ENCODE results near the gene BCL2L1. TPM values are rescaled to one million over a fixed set of nuclear protein-coding genes. Genes with fewer than 3 reads are reported as not detected.

The BCL2L1 gene
- total and polyA plus RNA-seq, 4 experiments from 2014 or later: 20.3 to 26.1 (median 21.8) TPM

- no peaks in the 10 kb centered on the region for H3K36me3 Mint-ChIP-seq
- ChIA-PET CTCF (ENCODE audit: partially characterized antibody) (interaction anchor here (1.0 to 1.1 kb wide), 2 partner anchors 14 to 70 kb away, joined by 3 to 4 read pairs; no protein-coding TSS in a partner anchor), POLR2A (ENCODE audit: partially characterized antibody) (interaction anchor here (1.3 kb wide), 1 partner anchor 8 kb away, joined by 3 read pairs; the partner anchor contains the start of gene BCL2L1)
- H3K27me3 Mint-ChIP-seq: no peaks in the 10 kb centered on the region
- no peaks in the 10 kb centered on the region for H3K4me1 Mint-ChIP-seq
- Histone ChIP-seq H3K4me3 (ENCODE audit: low read length in 2 of 2) (no peak overlapping the region), H3K4me1 (ENCODE audit: insufficient read depth, low read length) (no peaks in the 10 kb centered on the region), H3K36me3 (ENCODE audit: insufficient read depth, low read length) (no peaks in the 10 kb centered on the region), H3K27me3 (ENCODE audit: insufficient read depth, low read length) (no peaks in the 10 kb centered on the region), H3K9me3 (ENCODE audit: control insufficient read depth in 1 of 2, low read length in 2 of 2) (no peaks in the 10 kb centered on the region), H3K27ac (ENCODE audit: low read depth, low read length) (no peak overlapping the region)
- H3K4me3 Mint-ChIP-seq: no peak overlapping the region
- DNase-seq: no peak
- no peaks in the 10 kb centered on the region for H3K9me3 Mint-ChIP-seq
- intact Hi-C loops (cut with micrococcal nuclease): no loop called here
- H3K27ac Mint-ChIP-seq: no peak overlapping the region
Measured at GRCh38 chr20:31731321-31731717, 8.7 kb upstream of the BCL2L1 start.

- Mint-ChIP-seq H3K36me3 (peaks cover 3 to 14% of the 10 kb centered on the region in 2 donors), H3K27ac (peak overlapping the region; percentile 91 to 98 (median 96)), H3K9me3 (no peaks in the 10 kb centered on the region), H3K27me3 (no peaks in the 10 kb centered on the region), H3K4me3 (peak overlapping the region; percentile 89 to 97 (median 94)), H3K4me1 (peaks cover 31 to 46% (median 38%) of the 10 kb centered on the region in 4 donors)
- Histone ChIP-seq H3K36me3 (ENCODE audit: insufficient read depth, low read length) (no peaks in the 10 kb centered on the region), H3K9me3 (ENCODE audit: control insufficient read depth in 1 of 2, low read length in 2 of 2) (no peaks in the 10 kb centered on the region), H3K4me1 (ENCODE audit: insufficient read depth, low read length) (peaks cover 31% of the 10 kb centered on the region), H3K27me3 (ENCODE audit: insufficient read depth, low read length) (no peaks in the 10 kb centered on the region), H3K4me3 (ENCODE audit: low read length in 2 of 2) (peak overlapping the region; percentile 92 to 99), H3K27ac (ENCODE audit: low read depth, low read length) (peak overlapping the region; percentile 96)
- ChIA-PET CTCF (ENCODE audit: partially characterized antibody) (interaction anchor here (0.7 to 13.8 kb wide), 37 partner anchors 9 to 163 kb away, joined by 3 to 581 read pairs (median 6); partner anchors contain the start of genes ID1 and TPX2), POLR2A (ENCODE audit: partially characterized antibody) (interaction anchor here (0.8 to 8.6 kb wide), 25 partner anchors 9 to 209 kb away, joined by 3 to 166 read pairs (median 6); partner anchors contain the start of genes HM13 and TPX2)
- DNase-seq: peak; percentile 97 to 100 (median 98)
- intact Hi-C loops (cut with micrococcal nuclease): loop anchor here (1.0 to 5.0 kb wide), 8 partner anchors 16 to 209 kb away; partner anchors contain the start of genes HM13 and TPX2
Measured at GRCh38 chr20:31723319-31724078, 831 bp upstream of the BCL2L1 start.

GRCh38 chr20:31723069-31723318 lies 326 bp upstream of the BCL2L1 start:
- peaks cover 3 to 14% of the 10 kb centered on the region in 2 donors for H3K36me3 Mint-ChIP-seq
- peaks cover 32 to 51% (median 41%) of the 10 kb centered on the region in 4 donors for H3K4me1 Mint-ChIP-seq
- no peaks in the 10 kb centered on the region for H3K9me3 Mint-ChIP-seq
- H3K27ac Mint-ChIP-seq: peak overlapping the region; percentile 91 to 98 (median 96)
- Histone ChIP-seq H3K4me1 (ENCODE audit: insufficient read depth, low read length) (peaks cover 36% of the 10 kb centered on the region), H3K27me3 (ENCODE audit: insufficient read depth, low read length) (no peaks in the 10 kb centered on the region), H3K27ac (ENCODE audit: low read depth, low read length) (peak overlapping the region; percentile 96), H3K4me3 (ENCODE audit: low read length in 2 of 2) (peak overlapping the region; percentile 92 to 99), H3K36me3 (ENCODE audit: insufficient read depth, low read length) (no peaks in the 10 kb centered on the region), H3K9me3 (ENCODE audit: control insufficient read depth in 1 of 2, low read length in 2 of 2) (no peaks in the 10 kb centered on the region)
- H3K4me3 Mint-ChIP-seq: peak overlapping the region; percentile 89 to 97 (median 94)
- intact Hi-C loops (cut with micrococcal nuclease): loop anchor here (1.0 to 5.0 kb wide), 8 partner anchors 16 to 209 kb away; partner anchors contain the start of genes HM13 and TPX2
- no peak for DNase-seq
- CTCF ChIA-PET (ENCODE audit: partially characterized antibody): interaction anchor here (0.8 to 13.8 kb wide), 25 partner anchors 10 to 163 kb away, joined by 3 to 581 read pairs (median 7); partner anchors contain the start of gene TPX2
- no peaks in the 10 kb centered on the region for H3K27me3 Mint-ChIP-seq
- POLR2A ChIA-PET (ENCODE audit: partially characterized antibody): interaction anchor here (0.9 to 8.6 kb wide), 23 partner anchors 9 to 163 kb away, joined by 3 to 166 read pairs (median 6); partner anchors contain the start of gene TPX2

GRCh38 chr20:31721408-31722256 lies 1.0 kb downstream of the BCL2L1 start:
- ChIA-PET POLR2A (ENCODE audit: partially characterized antibody) (interaction anchor here (0.7 to 8.6 kb wide), 12 partner anchors 11 to 161 kb away, joined by 3 to 166 read pairs (median 10); no protein-coding TSS in a partner anchor), CTCF (ENCODE audit: partially characterized antibody) (interaction anchor here (0.7 to 13.8 kb wide), 12 partner anchors 9 to 153 kb away, joined by 3 to 581 read pairs (median 11); no protein-coding TSS in a partner anchor)
- H3K4me3 Mint-ChIP-seq: peak overlapping the region; percentile 89 to 97 (median 94)
- peaks cover 14 to 27% of the 10 kb centered on the region in 2 donors for H3K36me3 Mint-ChIP-seq
- H3K4me1 Mint-ChIP-seq: peaks cover 45 to 65% (median 55%) of the 10 kb centered on the region in 4 donors
- no peaks in the 10 kb centered on the region for H3K9me3 Mint-ChIP-seq
- Histone ChIP-seq H3K27ac (ENCODE audit: low read depth, low read length) (peak overlapping the region; percentile 96), H3K4me1 (ENCODE audit: insufficient read depth, low read length) (peaks cover 50% of the 10 kb centered on the region), H3K27me3 (ENCODE audit: insufficient read depth, low read length) (no peaks in the 10 kb centered on the region), H3K4me3 (ENCODE audit: low read length in 2 of 2) (peak overlapping the region; percentile 92 to 99), H3K9me3 (ENCODE audit: control insufficient read depth in 1 of 2, low read length in 2 of 2) (no peaks in the 10 kb centered on the region), H3K36me3 (ENCODE audit: insufficient read depth, low read length) (no peaks in the 10 kb centered on the region)
- DNase-seq: no peak
- intact Hi-C loops (cut with micrococcal nuclease): loop anchor here (1.0 to 5.0 kb wide), 3 partner anchors 11 to 174 kb away; a partner anchor contains a TSS
- no peaks in the 10 kb centered on the region for H3K27me3 Mint-ChIP-seq
- H3K27ac Mint-ChIP-seq: peak overlapping the region; percentile 86 to 98 (median 96)

- H3K27ac ChIP-seq (ENCODE audit: low read depth, low read length): peak overlapping the region; percentile 96
- Mint-ChIP-seq H3K4me3 (peak overlapping the region; percentile 89 to 97 (median 94)), H3K27ac (peak overlapping the region; percentile 86 to 98 (median 96)), H3K36me3 (peaks cover 19 to 34% of the 10 kb centered on the region in 2 donors), H3K9me3 (no peaks in the 10 kb centered on the region), H3K27me3 (no peaks in the 10 kb centered on the region), H3K4me1 (peaks cover 53 to 74% (median 64%) of the 10 kb centered on the region in 4 donors)
- intact Hi-C loops (cut with micrococcal nuclease): loop anchor here (5.0 kb wide), 2 partner anchors 108 to 173 kb away; a partner anchor contains a TSS
- no peaks in the 10 kb centered on the region for H3K36me3 ChIP-seq (ENCODE audit: insufficient read depth, low read length)
- DNase-seq: peak in 1 of 5 donors; percentile 15
- no peaks in the 10 kb centered on the region for H3K9me3 ChIP-seq (ENCODE audit: control insufficient read depth in 1 of 2, low read length in 2 of 2)
- ChIA-PET CTCF (ENCODE audit: partially characterized antibody) (interaction anchor here (1.0 to 13.8 kb wide), 8 partner anchors 15 to 108 kb away, joined by 3 to 581 read pairs (median 5); no protein-coding TSS in a partner anchor), POLR2A (ENCODE audit: partially characterized antibody) (interaction anchor here (0.9 to 8.6 kb wide), 9 partner anchors 10 to 60 kb away, joined by 3 to 166 read pairs (median 10); no protein-coding TSS in a partner anchor)
- no peaks in the 10 kb centered on the region for H3K27me3 ChIP-seq (ENCODE audit: insufficient read depth, low read length)
- peak overlapping the region; percentile 92 to 99 for H3K4me3 ChIP-seq (ENCODE audit: low read length in 2 of 2)
- peaks cover 59% of the 10 kb centered on the region for H3K4me1 ChIP-seq (ENCODE audit: insufficient read depth, low read length)
Measured at GRCh38 chr20:31720486-31721407, 1.9 kb downstream of the BCL2L1 start.

Data from CD4-positive, alpha-beta memory T cell (primary cell).